Sigmoid colon (tissue), 7 donors: ENCODE data around the gene KCTD17. TPM values are rescaled to one million over a fixed set of nuclear protein-coding genes. Genes with fewer than 3 reads are reported as not detected.

Experiments used
- DNase-seq: peaks from one replicate; pipeline ENCODE4 v3.0.0-alpha.2; 2019
- H3K27ac ChIP-seq, 4 donors: fragments of 200-600 bp; sonication (generic); one replicate each; pipeline ENCODE4 v1.5.1; 2016 to 2019; ENCODE audit warnings: mild to moderate bottlenecking in 1 of 4
- H3K27me3 ChIP-seq, 3 donors: fragments of 200-600 bp; sonication (generic); one replicate each; pipeline ENCODE4 v1.5.1; 2019; ENCODE audit warnings: mild to moderate bottlenecking in 1 of 3
- H3K36me3 ChIP-seq, 4 donors: fragments of 200-600 bp; sonication (generic); one replicate each; pipeline ENCODE4 v1.5.1; 2016 to 2019
- H3K4me1 ChIP-seq, 4 donors: fragments of 200-600 bp; sonication (generic); one replicate each; pipeline ENCODE4 v1.5.1; 2017 to 2019
- H3K4me3 ChIP-seq, 4 donors: fragments of 200-600 bp; sonication (generic); one replicate each; pipeline ENCODE4 v1.5.1; 2017 to 2019; ENCODE audit warnings: mild to moderate bottlenecking in 2 of 4, moderate library complexity in 1 of 4
- H3K9me3 ChIP-seq, 4 donors: fragments of 200-600 bp in 3 of 4; sonication (generic) in 3 of 4; one replicate each; pipeline versions ENCODE4 v1.5.1 to v1.6.1; 2013 to 2019
- EP300 ChIP-seq, 4 donors: sonication (generic); formaldehyde crosslinking; IDR thresholded peaks; one replicate each; pipeline ENCODE4 v1.6.1; 2017; ENCODE audit warnings: antibody characterized with exemption in 4 of 4
- POLR2A ChIP-seq, 2 donors: fragments of 450-650 bp; IDR thresholded peaks; one replicate each; pipeline ENCODE4 v1.6.1; 2016; ENCODE audit warnings: antibody characterized with exemption in 2 of 2, mild to moderate bottlenecking in 2 of 2, moderate library complexity in 2 of 2
- POLR2AphosphoS5 ChIP-seq, 4 donors: sonication (generic); formaldehyde crosslinking; IDR thresholded peaks; one replicate each; pipeline ENCODE4 v1.6.1; 2017; ENCODE audit warnings: antibody characterized with exemption in 4 of 4
- WGBS, 2 donors: extraction: QIAGEN DNeasy Blood & Tissue Kit; methylation state at CpG; one replicate each; pipeline ENCODE4 v1.1.7; 2013; 5-methylcytosine and 5-hydroxymethylcytosine counted together
- intact Hi-C: fragments of 100-400 bp; cut with DNase I; formaldehyde crosslinking; loops from one replicate; pipeline ENCODE4 v1.15.1; 2023
- polyA plus RNA-seq, 3 donors: library from polyadenylated mRNA; stranded (reverse); fragments of 200-250 nt; gene quantifications; one replicate each; pipeline ENCODE4 v1.2.3, GENCODE V29; 2013
- total RNA-seq, 4 donors: library from RNA; depleted of rRNA; stranded (reverse); fragments of >200 nt; gene quantifications; one replicate each; pipeline ENCODE4 v1.1.0, GENCODE V29; 2016
- TF ChIP-seq, protein P1 (sequence below), 4 experiments: fragments of 450-650 bp in 3 of 4; fragments of 200-600 bp in 1 of 4; IDR thresholded peaks; one replicate each; pipeline ENCODE4 v1.5.1; 2016 to 2019; ENCODE audit warnings: antibody characterized with exemption in 4 of 4, mild to moderate bottlenecking in 3 of 4, moderate library complexity in 2 of 4
- donor health status: healthy with polysubstance abuse.
- donor health status: Bipolar disorder and iron deficiency.
- donor health status: healthy.

KCTD17 gene
- total and polyA plus RNA-seq, 7 donors: 17.8 to 55.5 (median 30.1) TPM

DNA sequence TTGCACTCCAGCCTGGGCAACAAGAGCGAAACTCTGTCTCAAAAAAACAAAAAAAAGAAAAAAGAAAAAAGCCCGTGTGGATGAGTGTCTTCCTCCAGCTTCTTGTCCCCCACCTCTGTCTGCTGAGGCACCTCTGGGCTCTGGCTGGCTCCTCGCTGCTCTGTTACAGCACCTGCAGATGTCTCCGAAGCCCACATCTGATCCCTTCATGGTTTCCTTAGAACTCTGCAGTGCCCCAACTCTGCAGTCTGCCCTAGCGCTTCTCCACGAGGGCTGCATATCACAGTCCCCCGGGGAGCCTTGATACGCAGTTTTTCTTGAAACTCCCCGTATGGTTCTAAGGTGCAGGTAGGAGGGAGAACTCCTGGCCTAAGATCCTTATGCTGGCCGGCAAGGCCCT, 15.9 kb downstream of the KCTD17 start:
- H3K9me3 ChIP-seq: no peaks in the 10 kb centered on the region
- no peak overlapping the region for H3K27ac ChIP-seq
- no peak for DNase-seq
- H3K27me3 ChIP-seq: peaks cover 18 to 49% (median 42%) of the 10 kb centered on the region in 3 donors
- H3K36me3 ChIP-seq: no peaks in the 10 kb centered on the region
- intact Hi-C loops: no loop called here
- H3K4me3 ChIP-seq: no peak overlapping the region
- TF ChIP-seq EP300 (IDR thresholded peaks at IDR 0.05) (no peak), POLR2AphosphoS5 (IDR thresholded peaks at IDR 0.05) (no peak), POLR2A (IDR thresholded peaks at IDR 0.05) (no peak)
- TF ChIP-seq, protein P1, sequence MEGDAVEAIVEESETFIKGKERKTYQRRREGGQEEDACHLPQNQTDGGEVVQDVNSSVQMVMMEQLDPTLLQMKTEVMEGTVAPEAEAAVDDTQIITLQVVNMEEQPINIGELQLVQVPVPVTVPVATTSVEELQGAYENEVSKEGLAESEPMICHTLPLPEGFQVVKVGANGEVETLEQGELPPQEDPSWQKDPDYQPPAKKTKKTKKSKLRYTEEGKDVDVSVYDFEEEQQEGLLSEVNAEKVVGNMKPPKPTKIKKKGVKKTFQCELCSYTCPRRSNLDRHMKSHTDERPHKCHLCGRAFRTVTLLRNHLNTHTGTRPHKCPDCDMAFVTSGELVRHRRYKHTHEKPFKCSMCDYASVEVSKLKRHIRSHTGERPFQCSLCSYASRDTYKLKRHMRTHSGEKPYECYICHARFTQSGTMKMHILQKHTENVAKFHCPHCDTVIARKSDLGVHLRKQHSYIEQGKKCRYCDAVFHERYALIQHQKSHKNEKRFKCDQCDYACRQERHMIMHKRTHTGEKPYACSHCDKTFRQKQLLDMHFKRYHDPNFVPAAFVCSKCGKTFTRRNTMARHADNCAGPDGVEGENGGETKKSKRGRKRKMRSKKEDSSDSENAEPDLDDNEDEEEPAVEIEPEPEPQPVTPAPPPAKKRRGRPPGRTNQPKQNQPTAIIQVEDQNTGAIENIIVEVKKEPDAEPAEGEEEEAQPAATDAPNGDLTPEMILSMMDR (IDR thresholded peaks at IDR 0.05): no peak
- no peaks in the 10 kb centered on the region for H3K4me1 ChIP-seq
- 83 to 90% methylated on average over 10 of the region's 10 CpGs for WGBS, 2 donors

GRCh38 chr22:37068859-37069258, 17.3 kb downstream of the KCTD17 start:
- no peaks in the 10 kb centered on the region for H3K4me1 ChIP-seq
- DNase-seq: no peak
- peaks cover 18 to 52% (median 42%) of the 10 kb centered on the region in 3 donors for H3K27me3 ChIP-seq
- no peak overlapping the region for H3K27ac ChIP-seq
- H3K36me3 ChIP-seq: no peaks in the 10 kb centered on the region
- no peak for TF ChIP-seq EP300 (IDR thresholded peaks at IDR 0.05)
- TF ChIP-seq POLR2AphosphoS5 (IDR thresholded peaks at IDR 0.05): no peak
- TF ChIP-seq, protein P1 (IDR thresholded peaks at IDR 0.05): no peak
- TF ChIP-seq POLR2A (IDR thresholded peaks at IDR 0.05): no peak
- H3K9me3 ChIP-seq: no peaks in the 10 kb centered on the region
- intact Hi-C loops: no loop called here
- H3K4me3 ChIP-seq: no peak overlapping the region
- WGBS, 2 donors: 2 to 3% methylated on average over 36 of the region's 36 CpGs

DNA sequence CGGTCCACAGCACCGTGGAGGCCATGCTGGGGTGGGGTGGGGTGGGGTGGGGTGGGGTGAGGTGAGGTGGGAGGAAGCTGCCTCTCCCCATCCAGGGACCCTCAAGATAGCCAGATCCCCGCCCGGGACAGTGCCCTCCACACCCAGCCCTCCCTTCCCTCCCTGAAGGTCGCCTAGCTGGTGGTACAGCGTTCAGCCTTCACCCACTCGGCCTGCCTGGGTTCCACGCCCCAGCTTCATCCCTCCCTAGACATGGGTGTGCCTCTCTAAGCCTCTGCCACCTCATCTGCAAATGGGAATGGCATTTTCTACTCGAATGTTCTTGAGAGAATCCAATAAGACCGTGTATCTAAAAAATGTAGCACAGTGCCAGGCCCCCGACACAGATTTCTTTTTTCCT, 17.8 kb downstream of the KCTD17 start:
- H3K4me3 ChIP-seq: no peak overlapping the region
- WGBS, 2 donors: 11 to 30% methylated on average over 11 of the region's 11 CpGs
- H3K9me3 ChIP-seq: no peaks in the 10 kb centered on the region
- peaks cover 18 to 57% (median 42%) of the 10 kb centered on the region in 3 donors for H3K27me3 ChIP-seq
- no peaks in the 10 kb centered on the region for H3K4me1 ChIP-seq
- intact Hi-C loops: no loop called here
- no peak overlapping the region for H3K27ac ChIP-seq
- TF ChIP-seq, protein P1 (IDR thresholded peaks at IDR 0.05): no peak
- TF ChIP-seq EP300 (IDR thresholded peaks at IDR 0.05): no peak
- TF ChIP-seq POLR2AphosphoS5 (IDR thresholded peaks at IDR 0.05): no peak
- no peak for TF ChIP-seq POLR2A (IDR thresholded peaks at IDR 0.05)
- no peak for DNase-seq
- no peaks in the 10 kb centered on the region for H3K36me3 ChIP-seq

- TF ChIP-seq EP300 (IDR thresholded peaks at IDR 0.05): no peak
- no peak for TF ChIP-seq POLR2A (IDR thresholded peaks at IDR 0.05)
- no peak for TF ChIP-seq POLR2AphosphoS5 (IDR thresholded peaks at IDR 0.05)
- TF ChIP-seq, protein P1 (IDR thresholded peaks at IDR 0.05): no peak
- H3K27ac ChIP-seq: no peak overlapping the region
- intact Hi-C loops: no loop called here
- H3K36me3 ChIP-seq: no peaks in the 10 kb centered on the region
- DNase-seq: no peak
- no peak overlapping the region for H3K4me3 ChIP-seq
- H3K9me3 ChIP-seq: no peaks in the 10 kb centered on the region
- H3K4me1 ChIP-seq: no peaks in the 10 kb centered on the region
- WGBS, 2 donors: 78 to 83% methylated on average over 9 of the region's 9 CpGs
- peaks cover 18 to 61% (median 42%) of the 10 kb centered on the region in 3 donors for H3K27me3 ChIP-seq
Observed at GRCh38 chr22:37069719-37070118, 18.2 kb downstream of the KCTD17 start.

DNA sequence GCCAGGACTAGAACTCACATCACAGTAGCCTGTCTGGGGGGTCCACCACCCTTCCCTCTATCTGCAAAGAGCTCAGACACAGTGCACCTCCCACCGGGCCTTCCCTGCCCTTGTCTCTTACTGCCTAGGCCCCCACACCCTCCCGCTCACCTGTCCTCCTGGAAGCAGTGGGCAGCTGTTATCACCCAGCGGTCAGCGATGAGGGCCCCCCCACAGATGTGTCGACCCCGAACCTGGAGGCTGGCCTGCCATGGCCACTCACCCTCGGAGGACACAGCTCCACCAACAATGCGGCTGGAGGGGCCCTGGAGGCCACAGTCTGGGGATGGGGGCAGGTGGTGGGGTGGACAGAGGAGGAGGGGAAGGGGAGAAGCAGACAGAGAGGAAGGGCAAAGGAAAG, 18.8 kb downstream of the KCTD17 start:
- DNase-seq: no peak
- no peak overlapping the region for H3K27ac ChIP-seq
- H3K4me1 ChIP-seq: no peaks in the 10 kb centered on the region
- intact Hi-C loops: no loop called here
- no peaks in the 10 kb centered on the region for H3K9me3 ChIP-seq
- no peak for TF ChIP-seq POLR2AphosphoS5 (IDR thresholded peaks at IDR 0.05)
- no peaks in the 10 kb centered on the region for H3K36me3 ChIP-seq
- 70 to 80% methylated on average over 8 of the region's 8 CpGs for WGBS, 2 donors
- H3K4me3 ChIP-seq: no peak overlapping the region
- H3K27me3 ChIP-seq: peaks cover 18 to 66% (median 42%) of the 10 kb centered on the region in 3 donors
